Endothelial cell of umbilical vein (primary cell): Measurements from ENCODE around the gene STK38L.

Source experiments
- CTCF ChIP-seq, 2 donors: IDR thresholded peaks; 1 replicate in 1 of 2; 2 replicates in 1 of 2; pipeline ENCODE4 v1.5.1; 2011; ENCODE audit warnings: low read length in 2 of 2, mild to moderate bottlenecking in 2 of 2, moderate library complexity in 2 of 2, control low read depth in 1 of 2, inconsistent platforms in 1 of 2, low read depth in 1 of 2; ENCODE audit not compliant: insufficient read depth in 1 of 2; ENCODE audit errors: extremely low read depth in 1 of 2
- EZH2 ChIP-seq: IDR thresholded peaks from 2 replicates; pipeline ENCODE4 v1.6.1; 2012; ENCODE audit warnings: borderline replicate concordance, low read depth, mild to moderate bottlenecking, moderate library complexity, low read length, inconsistent platforms; ENCODE audit not compliant: severe bottlenecking
- MAX ChIP-seq: IDR thresholded peaks from 2 replicates; pipeline ENCODE4 v1.6.1; 2011; ENCODE audit not compliant: insufficient read depth, insufficient read length
- POLR2AphosphoS5 ChIP-seq: IDR thresholded peaks from 2 replicates; pipeline ENCODE4 v1.6.1; 2012; ENCODE audit warnings: low read depth, mild to moderate bottlenecking, control low read depth, low read length, moderate library complexity; ENCODE audit not compliant: insufficient read depth

DNA sequence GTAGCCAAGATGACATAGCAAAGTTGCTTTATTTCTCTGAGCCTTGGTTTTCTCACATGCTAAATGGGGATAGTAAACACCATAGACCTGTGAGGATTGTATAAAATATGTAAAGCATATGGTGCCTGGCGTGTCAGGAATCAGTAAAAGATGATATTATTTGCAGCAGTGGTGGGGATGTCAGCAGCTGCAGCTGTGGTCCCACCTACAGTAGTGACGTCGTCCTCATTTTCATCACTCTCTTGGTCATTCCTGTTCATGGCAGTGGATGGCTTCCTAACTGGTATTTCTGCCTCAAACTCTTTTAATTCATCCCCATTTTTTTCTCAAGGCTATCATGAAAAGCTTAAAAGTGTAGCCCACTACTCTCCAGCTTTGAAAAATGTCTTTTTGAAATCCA lies 100.7 kb downstream of the STK38L start:
- TF ChIP-seq POLR2AphosphoS5 (no peak), EZH2 (no peak), CTCF (IDR thresholded peaks at IDR 0.05; ENCODE audit: extremely low read depth in 1 of 2, insufficient read depth in 1 of 2, low read depth in 1 of 2, low read length in 2 of 2) (no peak), MAX (no peak)
